HepG2 (cell line): ENCODE data around the gene MVK. TPM values are rescaled to one million over a fixed set of nuclear protein-coding genes. Genes with fewer than 3 reads are reported as not detected.

ENCODE experiments used
- ATAC-seq: fragments of 200-7000 bp; cut with Tn5 transposase; 3 replicates; pipeline ENCODE4 v1.9.1; 2020; ENCODE audit warnings: mild to moderate bottlenecking, moderate library complexity
- BruUV-seq: library from RNA; stranded (reverse); fragments of 400-500 nt; replicated peaks from 2 replicates; lab custom pipeline; 2021; lab: Mats Ljungman, UMichigan
- CTCF ChIA-PET: fragments of 300-600 bp; formaldehyde crosslinking; extraction: SDS; loops from one replicate; lab custom pipeline; 2021; ENCODE audit warnings: low total read pairs, inconsistent platforms, low intra/inter-chr PET ratio; lab: Yijun Ruan, JAX
- POLR2A ChIA-PET: fragments of 350-600 bp; sonication (Branson Sonifier 250); formaldehyde crosslinking; loops from one replicate; lab custom pipeline; 2020; ENCODE audit warnings: antibody characterized with exemption, inconsistent platforms; lab: Yijun Ruan, JAX
- DNase-seq: peaks from one replicate; pipeline ENCODE4 v3.0.0-alpha.2; 2015; ENCODE audit warnings: low spot score
- FAIRE-seq: peaks from 3 replicates; lab custom pipeline; 2011; peaks lifted over from hg19 to GRCh38; lab: Jason Lieb, UNC
- H2AFZ ChIP-seq: one replicate; pipeline ENCODE4 v1.6.1; 2011; ENCODE audit warnings: low read length, inconsistent platforms
- H3K27ac ChIP-seq: fragments of 300-600 bp; 3 replicates; pipeline ENCODE4 v1.8.0; 2011; ENCODE audit warnings: mixed run types, mild to moderate bottlenecking, mixed read lengths, low read length, inconsistent platforms; ENCODE audit not compliant: insufficient read depth; ENCODE audit errors: extremely low read length
- H3K27me3 ChIP-seq, 2 experiments: fragments of 200-600 bp in 1 of 2; 2 replicates in 1 of 2; 3 replicates in 1 of 2; pipeline versions ENCODE4 v1.6.0 to v1.8.0; 2011; ENCODE audit warnings: low read length in 2 of 2, mild to moderate bottlenecking in 2 of 2, moderate library complexity in 2 of 2, inconsistent platforms in 1 of 2; ENCODE audit not compliant: insufficient read depth in 2 of 2, control insufficient read depth in 1 of 2
- H3K36me3 ChIP-seq, 2 experiments: fragments of 200-600 bp in 1 of 2; replicated peaks in 1 of 2; 2 replicates in 1 of 2; 3 replicates in 1 of 2; pipeline versions ENCODE4 v1.5.1 to v1.8.0; 2011; ENCODE audit warnings: low read length in 2 of 2, inconsistent platforms in 1 of 2; ENCODE audit not compliant: insufficient read depth in 2 of 2, control insufficient read depth in 1 of 2
- H3K4me1 ChIP-seq: 2 replicates; pipeline ENCODE4 v1.5.1; 2012; ENCODE audit warnings: low read length, inconsistent platforms; ENCODE audit not compliant: insufficient read depth
- H3K4me2 ChIP-seq: 2 replicates; pipeline ENCODE4 v1.6.0; 2011; ENCODE audit warnings: low read depth, low read length, inconsistent platforms
- H3K4me3 ChIP-seq, 3 experiments: fragments of 200-600 bp in 1 of 3; sonication (generic), shearing (Covaris generic) in 1 of 3; replicated peaks in 1 of 3; 2 replicates each; pipeline ENCODE4 v1.5.1; 2011 to 2016; ENCODE audit warnings: low read length in 3 of 3, inconsistent platforms in 2 of 3, low read depth in 2 of 3, mild to moderate bottlenecking in 2 of 3, control low read depth in 1 of 3, mixed read lengths in 1 of 3; ENCODE audit not compliant: insufficient read depth in 1 of 3
- H3K79me2 ChIP-seq: one replicate; pipeline ENCODE4 v1.6.1; 2011; ENCODE audit warnings: low read length, inconsistent platforms; ENCODE audit not compliant: insufficient read depth
- H3K9ac ChIP-seq: 2 replicates; pipeline ENCODE4 v1.6.0; 2011; ENCODE audit warnings: mild to moderate bottlenecking, low read depth, low read length, inconsistent platforms; ENCODE audit not compliant: insufficient read depth
- H3K9me3 ChIP-seq: 2 replicates; pipeline ENCODE4 v1.5.1; 2012; ENCODE audit warnings: mild to moderate bottlenecking, low read length
- H4K20me1 ChIP-seq: 2 replicates; pipeline ENCODE4 v1.6.0; 2011; ENCODE audit warnings: inconsistent platforms, mild to moderate bottlenecking, low read length, moderate library complexity; ENCODE audit not compliant: insufficient read depth
- BORCS8-MEF2B ChIP-seq: sonication (generic); formaldehyde crosslinking; IDR thresholded peaks from 2 replicates; pipeline ENCODE4 v1.8.0; 2022; ENCODE audit warnings: mild to moderate bottlenecking, missing genetic modification reagents
- GTF3A ChIP-seq: sonication (generic); formaldehyde crosslinking; conservative IDR thresholded peaks from 2 replicates; pipeline ENCODE4 v1.4.0; 2020; ENCODE audit warnings: mild to moderate bottlenecking, missing genetic modification reagents
- SIX4 ChIP-seq: sonication (generic); formaldehyde crosslinking; IDR thresholded peaks from 2 replicates; pipeline ENCODE4 v1.4.0; 2020; ENCODE audit warnings: missing genetic modification reagents
- ZNF34 ChIP-seq: sonication (generic); formaldehyde crosslinking; IDR thresholded peaks from 2 replicates; pipeline ENCODE4 v1.4.0; 2020; ENCODE audit warnings: mild to moderate bottlenecking, missing genetic modification reagents, borderline replicate concordance
- WGBS: methylation state at CpG from one replicate; pipeline ENCODE4 v1.1.6; 2017; ENCODE audit warnings: low lambda C conversion rate; 5-methylcytosine and 5-hydroxymethylcytosine counted together
- in situ Hi-C: cut with HindIII; loops from 2 replicates; pipeline ENCODE4 v1.10.0; 2017; ENCODE audit warnings: low pct_unique_long_range_greater_than_20kb; ENCODE audit not compliant: extremely low pct_ligation_motif_present
- intact Hi-C: fragments of 100-400 bp; cut with micrococcal nuclease; formaldehyde crosslinking; loops from one replicate; pipeline ENCODE4 v1.10.0; 2022; ENCODE audit not compliant: unreplicated experiment
- polyA plus RNA-seq, 8 experiments: library from polyadenylated mRNA; depleted of rRNA in 3 of 8; stranded (reverse) in 7 of 8; unstranded in 1 of 8; fragments of >200 nt; fragmentation: Illumina TruSeq in 4 of 8; extraction: Trizol in 4 of 8; gene quantifications; 2 replicates each; pipeline versions ENCODE4 v1.2.1 to v1.2.3, GENCODE V29; 2011 to 2016; ENCODE audit warnings: low read depth in 4 of 8, missing spikeins in 1 of 8, mixed read lengths in 1 of 8; ENCODE audit not compliant: insufficient read depth in 1 of 8
- total RNA-seq, 5 experiments: library from RNA; depleted of rRNA; stranded (reverse); fragments of >200 nt; fragmentation: Illumina TruSeq; extraction: Trizol; gene quantifications; 2 replicates each; pipeline ENCODE4 v1.2.3, GENCODE V29; 2016; ENCODE audit warnings: low read depth in 1 of 5
- TF ChIP-seq, protein P1 (sequence below): sonication (generic); formaldehyde crosslinking; IDR thresholded peaks from 2 replicates; pipeline ENCODE4 v1.5.0; 2020; ENCODE audit warnings: mild to moderate bottlenecking, low read depth, missing genetic modification reagents, borderline replicate concordance
- TF ChIP-seq, protein P2 (sequence below): sonication (generic); formaldehyde crosslinking; IDR thresholded peaks from 2 replicates; pipeline ENCODE4 v1.8.0; 2022; ENCODE audit warnings: mild to moderate bottlenecking, missing genetic modification reagents, moderate library complexity

MVK gene
- total and polyA plus RNA-seq, 2 of the 13 experiments (the other 11 are each of a cell fraction or from before 2014, with no cell fraction given): 11.6 to 66.9 TPM

DNA sequence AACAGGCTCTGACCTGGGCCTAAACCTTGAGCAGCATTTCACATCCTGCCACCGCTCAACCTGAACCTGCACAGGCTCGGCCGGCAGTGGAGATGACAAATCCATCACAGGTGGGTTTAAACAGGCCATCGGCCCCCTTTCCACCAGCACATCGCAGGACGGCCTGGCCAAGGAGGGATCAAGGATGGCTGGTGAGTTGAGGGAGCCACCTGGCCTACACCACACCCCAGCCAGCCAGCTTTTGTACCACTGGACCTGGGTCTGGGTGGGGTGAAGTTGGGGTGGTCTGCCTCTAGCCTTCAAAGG lies 14.4 kb upstream of the MVK start (continued):
- TF ChIP-seq, protein P1, sequence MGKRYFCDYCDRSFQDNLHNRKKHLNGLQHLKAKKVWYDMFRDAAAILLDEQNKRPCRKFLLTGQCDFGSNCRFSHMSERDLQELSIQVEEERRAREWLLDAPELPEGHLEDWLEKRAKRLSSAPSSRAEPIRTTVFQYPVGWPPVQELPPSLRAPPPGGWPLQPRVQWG (CRISPR knock-in tag): no peak
- no peak for TF ChIP-seq SIX4 (CRISPR knock-in tag)
- TF ChIP-seq, all 625 proteins: peak for 0

DNA sequence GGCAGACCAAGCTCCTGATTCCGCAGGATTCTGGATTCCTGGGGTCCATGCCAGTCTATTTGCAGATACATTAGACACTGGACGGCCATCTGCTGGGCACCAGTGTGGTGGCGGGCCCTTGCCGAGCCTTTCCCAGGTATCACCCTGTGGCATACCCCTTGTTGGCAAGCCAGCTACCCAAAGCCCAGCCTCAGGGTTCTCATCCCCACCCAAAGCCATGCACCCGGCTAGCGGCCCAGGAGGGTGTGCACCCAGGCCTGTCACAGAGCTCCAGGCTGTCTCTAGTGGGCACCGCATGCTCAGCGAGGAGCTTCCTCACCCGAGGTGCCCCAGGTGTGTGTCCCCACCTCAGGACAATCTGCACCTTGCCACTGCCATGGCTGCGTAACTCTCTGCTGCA lies 14.0 kb upstream of the MVK start:
- Histone ChIP-seq H3K36me3 (peaks cover 2 to 29% of the 10 kb centered on the region in 2 experiments; a peak in 3 of 5 replicates), H3K79me2 (no peaks in the 10 kb centered on the region), H4K20me1 (no peaks in the 10 kb centered on the region), H3K4me2 (no peak overlapping the region), H3K4me1 (peaks cover 39% of the 10 kb centered on the region), H3K9ac (no peak overlapping the region), H3K4me3 (no peak overlapping the region), H3K27me3 (no peaks in the 10 kb centered on the region), H2AFZ (no peak overlapping the region), H3K27ac (no peak overlapping the region), H3K9me3 (no peaks in the 10 kb centered on the region)
- ATAC-seq: no peak
- intact Hi-C loops (no loop called here), in situ Hi-C loops (no loop called here)
- no peak for FAIRE-seq
- ChIA-PET CTCF (no interaction called here), POLR2A (interaction anchor here (1.3 kb wide), 1 partner anchor 19 kb away, joined by 4 read pairs; no protein-coding TSS in a partner anchor)
- no TSS peak for BruUV-seq
- WGBS: 96% methylated on average over 4 of the region's 10 CpGs
- TF ChIP-seq GTF3A (no peak), BORCS8-MEF2B (no peak), ZNF34 (no peak)
- TF ChIP-seq, protein P2, sequence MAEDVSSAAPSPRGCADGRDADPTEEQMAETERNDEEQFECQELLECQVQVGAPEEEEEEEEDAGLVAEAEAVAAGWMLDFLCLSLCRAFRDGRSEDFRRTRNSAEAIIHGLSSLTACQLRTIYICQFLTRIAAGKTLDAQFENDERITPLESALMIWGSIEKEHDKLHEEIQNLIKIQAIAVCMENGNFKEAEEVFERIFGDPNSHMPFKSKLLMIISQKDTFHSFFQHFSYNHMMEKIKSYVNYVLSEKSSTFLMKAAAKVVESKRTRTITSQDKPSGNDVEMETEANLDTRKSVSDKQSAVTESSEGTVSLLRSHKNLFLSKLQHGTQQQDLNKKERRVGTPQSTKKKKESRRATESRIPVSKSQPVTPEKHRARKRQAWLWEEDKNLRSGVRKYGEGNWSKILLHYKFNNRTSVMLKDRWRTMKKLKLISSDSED (CRISPR knock-in tag): no peak
- DNase-seq: no peak
